HG02763 (cell line): ENCODE measurements around the gene IFT122.

Source experiments
- ATAC-seq: cut with Tn5 transposase; IDR thresholded peaks from one replicate; pipeline ENCODE4 v1.9.1; 2021; ENCODE audit warnings: mild to moderate bottlenecking, moderate library complexity; ENCODE audit not compliant: unreplicated experiment

Gene IFT122

DNA sequence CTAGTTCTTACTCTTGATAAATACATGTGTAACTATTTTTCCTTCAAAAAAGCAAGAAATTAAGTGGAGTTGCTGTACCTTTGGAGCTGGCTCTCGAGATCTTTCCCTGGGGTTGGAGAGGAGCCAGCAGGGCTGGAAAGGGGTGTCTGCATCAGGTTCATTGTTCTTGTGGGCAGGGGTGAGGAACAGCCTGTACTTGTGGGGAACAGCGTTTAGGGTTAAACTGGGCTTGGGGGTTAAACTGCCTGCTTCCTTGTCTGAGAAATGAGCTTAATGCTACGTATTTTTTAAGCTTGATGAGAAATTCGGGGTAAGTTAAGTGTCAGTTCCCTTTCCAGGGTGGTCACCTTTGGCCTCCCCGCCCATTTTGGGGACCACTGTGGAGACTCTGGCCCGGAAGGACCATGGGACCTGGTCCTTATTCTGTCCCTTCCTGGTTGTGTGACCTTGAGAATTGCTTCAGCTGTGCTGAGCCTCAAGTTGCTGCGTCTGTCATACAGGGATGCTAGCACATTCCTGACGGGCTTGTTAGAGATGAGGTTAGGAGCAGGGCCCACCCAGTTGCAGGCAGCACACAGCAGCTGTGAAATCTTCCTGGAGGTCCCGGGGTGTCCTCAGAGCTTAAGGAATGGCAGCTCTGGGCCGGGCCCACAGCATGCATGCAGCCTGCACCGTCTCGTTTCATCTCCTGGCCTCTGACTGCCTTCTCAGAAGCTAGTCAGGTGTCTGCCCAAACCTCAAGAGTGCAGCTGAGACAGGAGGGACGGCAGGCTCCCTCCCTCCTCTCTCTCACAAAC is 114.5 kb downstream of the IFT122 start:
- no peak for ATAC-seq

DNA sequence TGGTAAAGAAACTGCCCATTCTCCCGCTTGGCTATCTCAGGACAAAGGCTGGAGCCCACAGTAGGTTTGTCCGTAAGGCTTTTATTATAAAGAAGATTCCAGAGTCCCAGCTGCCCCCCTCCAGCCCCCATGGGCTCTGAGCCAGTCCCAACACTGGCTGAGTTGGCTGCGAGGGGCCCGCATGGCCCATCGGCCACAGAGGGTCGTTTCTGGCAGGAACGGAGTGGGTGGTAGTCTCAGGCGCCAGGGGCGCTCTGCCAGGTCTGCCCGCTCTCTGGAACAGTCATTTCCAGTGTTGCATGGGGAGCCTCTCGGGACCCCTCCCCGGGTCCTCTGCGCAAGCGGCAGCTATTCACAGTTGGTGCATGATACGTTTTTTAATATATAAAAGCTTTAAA is 115.1 kb downstream of the IFT122 start:
- ATAC-seq: no peak

DNA sequence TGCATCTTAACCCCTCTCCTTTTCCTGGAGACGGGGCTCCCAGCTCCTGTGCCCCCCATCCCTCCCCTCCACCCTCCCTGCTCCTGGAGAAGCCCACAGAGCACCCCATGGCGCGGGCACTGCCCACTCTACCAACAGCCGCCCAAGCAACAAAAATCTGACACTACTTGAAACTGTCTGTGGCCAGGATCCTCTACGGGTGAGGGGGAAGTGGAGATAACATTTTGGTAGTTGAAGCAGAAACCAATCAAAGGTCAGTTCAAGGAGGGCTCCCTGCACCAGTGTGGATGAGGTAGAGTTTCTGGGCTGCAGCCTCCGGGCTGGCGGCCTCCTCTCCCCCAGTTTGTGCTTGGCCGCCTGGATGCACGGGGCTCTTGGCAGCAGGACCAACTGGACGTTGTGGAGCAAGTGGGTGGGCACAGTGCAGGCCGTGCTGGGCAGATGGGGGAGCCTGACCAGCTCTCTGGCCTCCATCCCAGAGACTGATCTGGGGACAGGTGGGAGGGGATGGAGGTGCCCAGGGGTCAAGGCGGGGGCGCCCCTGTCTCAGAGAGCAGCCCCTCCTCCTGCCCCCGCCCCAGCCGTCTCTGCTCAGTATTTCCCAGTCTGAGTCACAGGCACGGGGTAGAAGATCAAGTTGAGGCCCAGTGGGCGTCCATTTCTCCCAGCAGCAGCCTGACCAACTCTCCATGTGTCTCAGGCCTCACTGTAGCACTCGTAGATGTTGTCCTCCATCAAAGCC is 115.8 kb downstream of the IFT122 start:
- ATAC-seq: no peak

DNA sequence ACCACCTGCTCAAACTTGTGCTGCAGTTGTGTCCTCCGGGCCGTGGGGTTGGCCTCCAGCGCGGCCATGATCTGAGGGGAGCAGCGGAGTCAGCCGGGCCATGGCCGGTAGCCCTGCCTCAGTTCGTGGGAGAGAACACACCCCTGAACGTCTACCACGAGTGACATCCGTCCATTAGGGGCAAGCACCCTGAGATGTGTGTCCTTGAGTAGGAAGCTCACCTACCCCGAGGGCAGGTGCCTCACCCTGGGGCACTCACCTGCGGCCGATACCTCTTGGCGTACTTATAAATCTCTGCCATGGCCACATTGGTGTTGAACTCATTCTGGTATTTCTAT is 116.3 kb downstream of the IFT122 start:
- ATAC-seq: no peak

DNA sequence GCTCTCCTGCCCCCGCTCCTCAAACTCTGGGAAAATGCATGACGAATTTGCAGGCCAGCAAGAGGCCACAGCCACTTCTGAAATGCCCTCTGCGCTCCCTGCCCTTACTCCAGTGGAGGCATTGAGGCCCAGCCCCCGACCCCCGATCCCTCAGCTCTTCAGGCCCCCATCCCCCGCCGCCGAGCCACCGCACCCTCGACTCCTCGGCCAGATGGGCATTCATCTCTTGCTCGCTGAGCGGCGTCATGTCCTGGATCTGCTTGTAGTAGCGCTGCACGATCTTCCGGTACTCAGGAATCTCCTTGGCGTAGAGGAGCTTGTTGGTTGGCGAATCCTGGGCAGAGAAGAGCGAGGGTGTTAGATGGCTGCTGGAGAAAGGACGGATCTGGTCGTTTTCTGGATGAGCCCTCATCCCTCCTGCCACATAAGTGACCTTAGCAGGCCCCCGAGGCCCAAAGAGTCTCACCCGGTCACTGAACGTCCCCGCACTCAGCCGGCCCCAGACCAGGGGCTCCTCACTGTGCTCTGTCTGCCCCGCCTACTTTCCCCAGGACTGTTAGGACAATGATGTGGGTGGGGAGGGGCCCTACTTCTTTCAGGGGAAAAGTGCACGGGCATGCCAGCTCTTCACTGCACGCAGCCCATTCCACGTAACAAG is 117.0 kb downstream of the IFT122 start:
- ATAC-seq: no peak

DNA sequence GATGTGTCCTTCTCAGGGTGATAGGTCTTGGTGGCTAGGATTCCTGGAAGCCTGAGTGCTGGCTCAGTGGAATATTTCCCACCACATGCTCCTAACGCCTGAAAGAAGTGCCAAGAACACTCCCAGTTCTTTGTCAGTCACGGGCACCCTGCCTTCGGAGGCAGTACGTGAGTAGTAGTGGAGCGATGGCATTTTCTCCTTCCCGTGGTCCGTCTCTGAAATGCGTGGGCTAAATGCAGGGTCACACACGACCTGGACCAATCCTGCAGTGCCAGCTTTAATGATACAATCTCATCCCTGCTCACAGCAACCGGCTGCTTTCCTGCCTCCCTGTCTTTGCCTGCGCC is 117.5 kb downstream of the IFT122 start:
- no peak for ATAC-seq

DNA sequence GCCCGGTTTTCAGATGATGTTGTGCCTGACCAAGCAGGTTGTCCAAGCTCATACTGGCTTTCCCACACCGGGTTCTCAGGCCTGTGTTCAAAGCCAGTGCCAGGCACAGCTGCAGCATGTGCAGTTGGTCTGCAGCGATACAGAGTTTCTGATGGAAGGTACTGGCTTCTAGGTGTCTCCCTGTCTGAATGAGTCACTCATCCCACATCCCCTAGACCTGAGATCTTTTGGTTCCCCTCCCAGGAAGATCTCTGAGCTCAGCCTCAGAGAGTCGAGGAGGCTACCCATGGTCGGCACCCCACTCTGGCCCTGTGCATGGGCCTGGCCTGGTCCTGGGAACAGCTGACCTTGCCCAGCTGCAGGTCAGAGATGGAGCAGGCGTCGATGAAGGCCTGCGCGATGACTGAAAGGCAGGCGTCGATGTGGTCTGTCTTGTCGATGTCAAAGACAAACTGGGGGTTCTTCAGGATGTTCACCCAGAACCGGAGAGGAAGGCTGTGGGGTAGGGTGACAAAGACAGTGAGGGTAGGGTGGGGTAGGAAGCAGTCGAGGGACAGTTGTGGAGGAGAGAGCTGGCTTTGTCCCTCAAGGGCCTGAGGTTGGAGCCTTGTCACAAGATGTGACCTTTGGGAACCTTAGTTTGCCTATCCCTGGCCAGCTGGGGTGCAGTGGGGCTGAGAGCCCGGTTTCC is 118.2 kb downstream of the IFT122 start:
- no peak for ATAC-seq

DNA sequence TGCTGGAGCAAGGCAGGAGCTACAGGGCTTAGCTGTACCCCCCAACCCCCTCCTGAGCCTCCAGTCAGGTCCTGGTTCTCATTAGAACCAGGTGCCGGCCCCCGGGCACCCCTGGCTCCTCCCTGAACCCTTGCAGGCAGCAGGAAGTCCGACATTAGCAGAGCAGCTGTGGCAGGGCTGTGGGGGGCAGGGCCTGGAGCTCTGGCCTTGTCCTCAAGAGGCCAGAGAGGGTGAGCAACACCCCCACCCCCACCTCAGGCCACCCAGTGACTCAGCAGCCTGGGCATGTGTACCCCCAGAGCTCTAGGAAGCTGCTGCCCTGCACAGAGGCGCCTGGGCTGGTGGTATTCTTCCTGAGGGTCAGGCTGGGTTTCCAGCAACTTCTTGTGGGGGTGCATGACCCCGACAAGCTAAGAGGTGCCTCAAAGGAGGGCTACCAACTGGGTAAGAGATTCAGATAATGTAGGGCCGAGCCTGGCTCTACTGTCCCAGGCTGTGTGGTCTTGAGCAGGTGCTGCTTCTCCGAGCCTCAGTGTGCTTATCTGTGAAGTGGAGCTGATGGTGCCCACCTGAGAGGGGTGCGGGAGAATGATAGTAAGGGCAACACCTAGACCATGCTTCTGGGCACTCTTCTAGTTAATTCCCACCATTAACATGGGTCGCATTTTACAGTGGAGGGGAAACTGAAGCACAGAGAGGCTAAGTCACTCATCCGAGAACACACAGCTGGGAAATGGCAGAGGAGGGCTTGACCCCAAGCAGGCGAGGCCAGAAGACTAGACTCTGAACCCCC is 118.9 kb downstream of the IFT122 start:
- ATAC-seq: no peak

DNA sequence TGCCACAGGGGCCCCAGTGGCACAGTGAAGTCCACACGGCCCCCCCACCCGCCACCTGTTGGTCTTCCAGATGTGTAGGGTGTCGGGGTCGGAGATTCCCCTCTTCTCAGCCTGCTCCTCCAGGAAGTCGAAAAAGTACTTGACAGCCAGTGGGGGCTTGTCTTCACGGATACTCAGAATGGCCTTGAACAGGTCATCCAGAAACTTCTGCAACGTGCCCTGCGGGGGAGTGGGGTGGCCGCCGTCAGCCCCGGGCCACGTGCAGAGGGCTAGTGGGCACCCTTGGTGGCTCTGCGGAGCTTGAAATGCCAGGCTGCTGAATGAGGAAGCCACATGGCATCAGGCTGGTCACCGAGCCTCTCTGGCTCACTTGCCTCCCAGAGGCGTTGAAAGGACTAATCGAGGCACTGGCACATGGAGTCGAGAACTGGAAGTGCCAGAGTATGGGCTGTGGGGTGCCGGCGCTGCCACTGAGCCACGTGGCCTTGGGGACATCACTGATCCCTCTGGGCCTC is 119.6 kb downstream of the IFT122 start:
- ATAC-seq: no peak

DNA sequence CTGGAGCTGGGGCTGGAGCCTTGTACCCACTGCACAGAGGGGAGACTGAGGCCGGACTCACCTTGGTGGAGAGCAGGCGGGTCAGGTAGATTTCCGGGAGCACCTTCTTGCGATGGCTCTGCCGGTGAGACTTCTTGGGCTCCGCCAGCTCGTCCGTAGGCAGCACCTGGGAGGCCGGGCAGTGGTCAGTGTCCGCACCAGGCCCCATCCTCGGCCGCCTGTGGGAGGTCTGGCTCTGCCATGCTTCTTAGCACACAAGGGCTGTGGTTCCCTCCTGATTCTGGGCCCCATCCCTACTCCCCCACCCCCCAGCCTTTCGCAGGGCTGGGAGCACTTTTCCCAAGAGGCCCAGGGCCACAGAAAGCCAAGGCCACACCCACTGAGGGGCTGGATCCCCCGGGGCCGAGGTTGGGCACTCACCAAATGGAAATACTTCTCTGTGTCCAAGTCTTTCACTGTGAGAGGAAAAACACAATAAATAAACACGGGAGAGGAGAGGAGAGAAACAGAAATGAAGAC is 120.3 kb downstream of the IFT122 start:
- ATAC-seq: no peak

DNA sequence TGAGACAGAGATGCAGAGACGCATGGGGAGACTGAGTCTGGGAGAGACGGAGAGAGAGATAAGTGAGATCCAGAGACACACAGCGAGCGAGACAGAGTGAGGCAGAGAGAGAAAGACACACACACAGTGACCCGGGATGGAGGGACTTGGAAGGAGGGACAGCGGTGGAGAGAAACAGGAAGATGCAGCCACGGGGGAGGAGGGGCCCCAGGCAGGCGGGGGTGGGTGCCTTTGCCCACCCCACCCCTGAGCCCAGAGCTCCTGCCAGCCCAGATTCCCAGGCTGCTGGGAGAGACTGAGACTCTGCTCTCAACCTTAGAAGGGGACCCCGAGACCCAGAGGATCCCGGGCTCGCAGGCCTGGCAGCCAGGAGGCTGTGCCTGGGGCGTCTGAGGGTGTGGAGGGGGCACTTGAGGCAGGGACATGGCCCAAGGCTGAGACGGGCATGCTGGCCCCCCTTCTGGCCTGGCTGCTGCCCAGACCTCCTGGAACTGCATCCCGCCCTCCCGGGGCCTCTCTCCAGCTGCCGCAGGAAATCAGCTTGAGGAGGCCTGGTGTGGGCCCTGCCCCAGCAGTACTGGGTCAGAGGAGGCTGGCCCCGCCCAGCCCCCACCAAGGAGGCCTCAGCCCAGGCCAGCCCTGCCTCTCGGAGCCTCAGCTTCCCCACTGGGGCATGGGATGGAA is 121.0 kb downstream of the IFT122 start:
- no peak for ATAC-seq

DNA sequence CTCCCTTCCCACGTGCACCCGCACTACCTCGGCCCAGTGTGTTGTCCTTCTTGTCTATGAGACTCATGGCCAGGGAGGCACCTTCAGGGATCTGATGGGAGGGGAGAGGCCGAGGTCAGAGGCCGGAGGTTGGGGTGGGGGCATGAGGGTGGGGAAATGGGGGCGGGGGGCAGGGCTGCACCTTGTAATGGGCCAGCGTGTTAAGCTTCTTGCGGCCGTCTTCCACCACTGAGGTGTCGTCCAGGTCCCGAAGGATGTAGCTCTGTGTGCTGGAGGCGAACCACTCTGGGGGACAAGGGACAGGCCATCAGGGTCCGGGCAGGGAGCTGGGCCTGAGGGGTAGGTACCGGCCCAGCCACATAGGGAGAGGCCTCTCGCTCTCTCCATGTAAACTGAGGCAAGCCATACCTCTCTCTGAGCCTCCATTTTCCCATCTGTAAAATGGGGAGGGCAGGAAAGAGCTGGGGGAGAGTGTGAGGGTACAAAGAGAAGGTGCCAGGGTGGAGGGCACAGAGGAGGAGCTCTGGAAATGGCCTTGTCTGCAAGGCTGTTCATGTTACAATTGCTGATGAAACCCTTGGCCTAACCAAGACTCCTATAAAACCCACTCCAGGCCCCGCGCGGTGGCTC is 121.7 kb downstream of the IFT122 start:
- no peak for ATAC-seq

DNA sequence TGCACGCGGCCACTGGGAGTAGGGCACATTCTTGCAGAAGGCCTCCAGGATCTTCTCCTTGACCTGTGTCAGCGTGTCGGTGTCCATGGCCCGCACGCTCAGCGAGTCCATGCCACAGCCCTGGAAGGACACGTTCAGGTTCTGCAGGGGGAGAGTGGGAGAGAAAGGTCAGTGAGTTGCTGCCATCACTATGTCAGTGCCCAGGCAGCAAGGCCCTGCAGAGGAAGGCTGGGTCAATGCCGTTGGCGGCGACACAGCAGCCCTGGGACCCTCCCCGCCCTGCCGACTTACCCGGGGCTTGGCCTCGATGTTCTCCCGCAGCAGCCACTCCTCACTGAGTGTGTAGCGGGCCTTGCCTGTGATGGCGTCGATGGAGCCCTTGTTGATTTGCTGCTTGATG is 122.8 kb downstream of the IFT122 start:
- no peak for ATAC-seq

DNA sequence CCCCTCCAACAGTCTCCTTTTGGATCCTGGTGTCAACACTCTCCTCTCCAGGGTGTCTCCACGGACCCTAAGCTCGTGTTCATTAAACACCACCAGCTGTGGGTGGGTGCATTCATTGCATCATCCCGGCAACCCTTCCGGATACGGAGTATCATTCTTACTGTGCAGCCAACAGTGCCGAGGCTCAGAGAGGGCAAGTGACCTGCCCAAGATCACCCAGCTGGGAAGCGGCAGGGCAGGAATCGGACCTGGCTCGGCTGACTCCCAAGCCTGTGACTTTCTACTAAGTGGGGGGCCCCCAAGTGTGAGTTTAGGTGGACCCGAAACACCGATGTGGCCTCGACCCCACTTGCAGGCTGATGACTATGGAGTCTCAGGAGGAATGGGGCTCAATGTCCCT is 123.3 kb downstream of the IFT122 start:
- no peak for ATAC-seq

DNA sequence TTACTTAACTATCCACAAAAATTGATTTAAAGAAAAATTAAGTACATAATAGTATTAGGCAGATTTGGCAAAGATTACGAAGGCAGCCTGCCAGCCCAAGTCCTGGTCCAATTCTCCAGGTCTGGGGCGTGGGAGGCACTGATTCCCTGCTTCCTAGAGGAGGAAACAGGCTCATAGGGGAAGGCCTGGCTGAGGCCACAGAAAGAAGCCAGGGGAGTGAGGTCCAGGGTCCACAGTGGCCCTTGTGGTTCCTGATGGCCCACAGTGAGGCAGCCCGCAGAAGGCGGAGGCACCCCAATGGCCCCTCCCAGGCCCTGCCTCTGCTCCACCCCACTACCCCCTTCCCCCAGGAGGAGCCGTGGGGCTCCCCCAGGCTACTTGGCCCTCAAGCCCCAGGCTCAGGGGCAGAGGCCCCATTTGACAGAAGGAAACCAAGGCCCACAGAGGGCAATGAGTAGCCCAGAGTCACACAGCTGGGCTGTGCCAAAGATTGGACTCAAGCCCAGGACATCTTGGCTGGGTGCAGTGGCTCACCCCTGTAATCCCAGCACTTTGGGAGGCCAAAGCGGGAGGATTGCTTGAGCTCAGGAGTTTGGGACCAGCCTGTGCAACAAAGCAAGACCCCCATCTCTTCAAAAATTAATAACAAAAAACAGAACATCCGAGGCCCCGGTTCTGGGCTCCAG is 124.0 kb downstream of the IFT122 start:
- ATAC-seq: no peak

DNA sequence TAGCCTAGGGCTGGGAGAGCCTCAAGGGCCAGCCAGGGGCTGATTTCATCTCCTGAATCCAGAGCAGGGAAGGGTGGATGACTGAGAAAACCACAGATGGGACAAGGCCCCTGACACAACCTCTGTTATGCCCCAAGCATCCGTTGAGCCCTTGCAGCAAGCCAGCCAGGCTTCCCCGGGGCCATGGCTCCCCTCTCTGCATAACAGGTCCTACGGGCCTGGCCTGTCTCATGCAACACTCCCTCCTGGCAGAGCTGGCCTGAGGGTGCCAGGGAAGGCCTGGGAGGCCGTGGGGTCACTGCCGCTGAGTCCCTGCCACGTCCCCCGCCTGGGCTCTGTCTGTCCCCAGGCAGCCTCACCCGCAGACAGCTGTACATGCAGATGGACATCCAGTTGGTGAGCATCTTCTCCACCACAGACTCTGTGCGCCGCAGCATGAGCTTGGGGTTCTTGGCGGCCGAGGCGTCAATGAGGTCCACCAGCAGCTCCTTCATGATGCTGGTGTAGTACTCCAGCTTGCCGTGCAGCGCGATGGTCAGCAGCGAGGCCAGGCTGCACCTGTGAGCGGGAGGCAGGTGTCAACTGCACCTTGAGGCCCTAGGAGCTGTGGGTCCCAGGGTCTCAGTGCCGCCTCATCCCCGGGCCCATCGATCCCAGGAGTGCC is 125.1 kb downstream of the IFT122 start:
- ATAC-seq: no peak

DNA sequence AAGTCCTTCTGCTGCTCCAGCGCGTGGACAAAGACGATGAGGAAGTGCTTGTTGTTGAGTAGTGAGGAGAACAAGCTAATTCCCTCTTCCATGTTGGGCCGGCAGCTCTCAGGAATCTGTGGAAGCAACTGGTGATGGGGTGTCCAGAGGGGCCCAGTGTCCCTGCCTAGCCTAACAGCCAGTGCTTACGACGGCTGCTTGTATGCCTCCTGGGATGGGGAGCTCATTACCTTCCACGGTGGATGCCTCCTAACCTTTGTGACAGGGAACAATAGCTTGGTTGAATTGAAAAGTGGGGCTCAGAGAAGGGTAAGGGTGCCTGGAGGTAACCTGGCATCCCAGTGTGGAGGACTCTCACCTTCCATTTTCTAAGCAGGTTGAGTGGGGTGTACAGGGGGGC is 125.9 kb downstream of the IFT122 start:
- no peak for ATAC-seq

DNA sequence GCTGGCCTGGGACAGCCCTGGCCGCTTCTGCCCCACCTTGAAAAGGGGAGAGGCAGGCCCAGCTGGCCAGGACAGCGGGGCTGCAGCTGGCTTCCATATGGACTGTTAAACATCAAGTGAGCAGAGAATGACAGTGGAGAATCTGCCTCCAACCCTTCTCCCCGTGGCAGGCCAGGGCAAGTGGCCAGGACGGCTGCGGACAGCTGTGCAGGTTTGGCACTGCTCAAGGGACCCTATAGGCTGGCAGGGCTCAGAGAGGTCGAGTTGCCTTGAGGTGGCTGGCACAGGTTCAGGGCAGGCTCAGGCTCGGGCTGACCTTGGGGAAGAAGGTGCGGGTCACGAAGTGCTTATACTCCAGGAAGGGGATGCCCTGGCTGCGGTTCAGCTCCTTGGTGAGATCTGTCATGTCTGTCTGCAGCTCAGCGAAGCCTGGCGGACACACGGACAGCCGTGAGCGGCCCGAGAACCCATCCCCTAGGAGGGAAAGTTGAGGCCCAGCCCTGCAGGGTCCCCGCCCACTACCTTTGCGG is 127.2 kb downstream of the IFT122 start:
- ATAC-seq: no peak
